Measurements from ENCODE around the gene PCYT1B.
"Not testable (repeated sequence)": the region's sequence is repeated elsewhere in the genome, so short reads cannot be mapped to it uniquely, and the experiment has no call there.

Gene PCYT1B

DNA sequence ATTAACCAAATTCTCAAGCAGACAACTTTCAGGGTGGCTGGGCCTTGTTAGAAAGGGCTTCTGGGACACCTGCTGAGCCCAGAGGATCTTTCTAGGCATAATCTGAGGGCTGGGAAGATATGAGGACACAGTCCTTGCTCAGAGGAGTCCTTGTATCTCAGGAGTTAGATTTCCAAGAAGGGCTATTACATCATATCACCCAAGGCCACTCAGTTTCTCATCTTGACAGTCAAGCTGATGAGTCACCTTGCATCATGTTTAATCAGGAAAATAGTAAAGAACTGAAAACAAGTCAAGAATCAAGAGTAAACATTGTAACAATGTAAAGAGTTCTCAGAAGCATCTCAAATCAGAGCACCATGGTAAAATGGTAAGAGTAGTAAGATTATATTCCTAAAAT is 4.0 kb downstream of the PCYT1B start:
- no peak for DNase-seq

DNA sequence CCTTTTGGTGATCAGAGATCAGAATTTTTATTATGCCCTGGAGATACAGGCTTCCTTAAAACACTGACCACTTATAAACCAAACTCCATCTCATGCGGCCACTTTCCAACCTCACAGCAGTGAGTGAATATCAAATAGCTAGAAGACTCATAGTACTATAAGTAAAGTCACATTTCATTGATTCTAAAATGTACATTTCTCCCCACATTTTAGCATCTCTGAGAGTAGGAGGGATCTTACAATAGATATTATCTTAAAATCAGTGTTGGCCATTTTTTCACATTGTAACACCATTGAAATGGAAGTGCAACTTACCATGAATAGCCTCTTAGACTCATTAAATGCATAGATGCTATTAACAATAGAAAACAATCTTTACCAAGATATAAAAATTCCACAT is 17.4 kb downstream of the PCYT1B start:
- no peak for DNase-seq

DNA sequence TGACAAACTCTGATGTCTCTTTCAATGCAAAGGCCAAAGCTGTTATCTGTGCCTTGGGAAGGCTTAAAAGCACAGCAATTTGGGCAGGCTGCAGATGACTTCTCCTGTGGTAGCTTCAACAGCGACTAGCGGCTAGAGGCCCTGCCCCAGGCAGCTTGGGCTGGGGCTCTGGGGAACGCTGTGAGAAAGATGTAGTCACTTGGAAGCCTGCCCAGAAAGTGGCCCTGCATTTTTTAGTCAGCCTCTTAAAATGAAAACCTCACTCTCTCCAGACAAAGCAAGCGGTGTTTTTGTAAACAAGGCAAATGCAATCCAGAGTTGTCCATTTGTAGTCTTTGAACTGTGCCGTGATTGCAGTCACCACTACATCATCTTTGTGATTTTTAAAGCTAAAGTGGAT is 27.5 kb downstream of the PCYT1B start:
- DNase-seq: no peak

DNA sequence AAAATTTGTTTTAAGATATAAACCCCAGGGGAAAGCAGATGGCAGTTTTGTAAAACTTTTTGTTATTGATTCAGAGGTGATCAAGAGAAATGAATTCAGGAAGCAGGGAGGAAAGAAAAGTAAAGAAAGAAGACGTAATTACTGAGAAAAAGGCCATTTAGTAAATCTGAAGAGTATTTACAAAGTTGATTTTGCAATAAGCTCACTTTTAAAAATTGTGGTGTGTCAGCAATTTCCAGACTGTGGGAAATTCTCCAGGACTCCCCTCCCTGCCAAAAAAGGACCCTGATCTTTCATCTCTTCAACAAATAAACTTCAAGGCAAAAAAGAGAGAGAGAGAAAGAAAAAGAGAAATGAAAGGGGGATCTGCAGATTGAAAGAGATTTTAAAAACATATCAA is 36.6 kb downstream of the PCYT1B start:
- DNase-seq: no peak

DNA sequence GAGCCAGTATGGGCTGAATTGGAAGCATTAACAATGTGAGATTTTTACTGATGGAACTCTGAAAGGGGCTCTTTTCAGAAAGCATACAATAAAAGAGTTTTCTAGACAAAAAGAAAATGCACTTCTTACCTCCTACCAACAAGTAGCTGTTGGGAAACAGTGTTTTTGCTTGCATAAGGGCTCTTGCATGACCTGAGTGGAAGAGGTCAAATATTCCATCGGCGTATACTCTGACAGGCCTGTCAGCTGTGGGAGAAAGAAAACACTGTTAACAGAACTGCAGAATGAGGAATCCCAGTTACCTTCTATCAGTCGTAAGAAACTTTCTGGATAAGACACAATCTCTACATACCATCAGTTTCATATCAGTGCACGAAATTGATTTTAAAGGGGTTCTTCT is 39.5 kb downstream of the PCYT1B start:
- no peak for DNase-seq

DNA sequence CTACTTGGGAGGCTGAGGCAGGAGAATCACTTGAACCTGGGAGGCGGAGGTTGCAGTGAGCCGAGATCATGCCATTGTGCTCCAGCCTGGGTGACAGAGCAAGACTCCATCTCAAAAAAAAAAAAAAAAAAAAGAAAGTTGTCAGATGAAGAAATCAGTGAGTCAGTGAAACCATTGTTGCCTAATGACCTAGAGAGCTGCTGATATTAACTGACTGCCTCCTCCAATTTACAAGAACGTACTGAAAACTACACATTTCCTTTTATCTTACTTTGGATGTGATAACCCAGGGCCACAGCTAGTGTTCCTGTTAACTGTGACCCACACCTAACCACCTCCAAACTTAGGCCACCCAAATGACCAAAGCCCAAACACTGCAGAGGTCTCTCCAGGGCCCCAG is 41.2 kb downstream of the PCYT1B start:
- DNase-seq: not testable (repeated sequence)

DNA sequence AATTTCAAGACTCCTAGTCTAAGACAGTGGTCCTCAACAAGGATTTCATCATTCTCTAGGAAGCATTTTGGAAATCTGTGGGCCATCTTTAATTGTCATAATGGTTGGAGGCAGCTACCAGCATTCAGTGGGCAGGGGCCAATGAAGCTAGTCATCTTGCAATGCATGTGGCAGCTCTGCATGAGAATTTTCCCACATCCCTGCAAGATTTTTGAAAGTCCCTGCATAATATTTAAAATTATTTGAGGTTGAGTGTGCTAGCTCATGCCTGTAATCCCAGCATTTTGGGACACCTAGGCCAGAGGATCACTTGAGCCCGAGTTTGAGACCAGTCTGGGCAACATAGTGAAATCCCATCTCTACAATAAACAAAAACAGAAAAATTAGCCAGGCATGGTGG is 44.0 kb downstream of the PCYT1B start:
- no peak for DNase-seq

DNA sequence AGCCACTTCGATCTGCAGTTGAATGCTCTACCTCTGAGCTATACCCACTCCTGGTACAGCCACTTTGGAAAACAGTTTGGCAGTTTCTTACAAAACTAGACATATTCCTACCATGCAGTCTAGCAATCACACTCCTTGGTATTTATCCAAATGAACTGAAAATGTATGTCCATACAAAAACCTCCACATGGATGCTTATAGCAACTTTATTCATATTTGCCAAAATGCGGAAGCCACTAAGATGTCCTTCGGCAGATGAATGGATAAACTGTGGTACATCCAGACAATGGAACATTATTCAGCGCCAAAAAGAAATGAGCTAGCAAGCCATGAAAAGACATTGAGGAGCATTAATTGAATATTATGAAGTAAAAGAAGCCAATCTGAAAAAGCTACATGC is 45.3 kb downstream of the PCYT1B start:
- DNase-seq: no peak

DNA sequence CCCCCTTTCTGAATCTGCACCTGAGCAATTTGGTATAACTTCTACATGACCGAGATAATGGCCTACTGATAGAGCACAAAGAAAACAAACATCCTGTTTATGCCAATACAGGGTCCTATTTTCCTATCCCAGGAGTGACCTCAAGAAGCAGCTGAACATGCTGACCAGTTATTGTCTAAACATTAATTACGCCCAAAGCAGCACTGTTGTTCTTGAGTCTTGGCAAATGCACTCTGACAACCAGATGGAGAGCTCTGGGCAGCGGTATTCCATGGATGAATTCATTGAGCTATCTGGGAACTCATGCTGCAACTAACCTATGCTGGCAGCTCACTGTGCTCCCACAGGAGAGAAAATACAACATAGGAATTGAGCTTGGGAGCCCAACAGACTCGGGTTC is 52.6 kb downstream of the PCYT1B start:
- no peak for DNase-seq

DNA sequence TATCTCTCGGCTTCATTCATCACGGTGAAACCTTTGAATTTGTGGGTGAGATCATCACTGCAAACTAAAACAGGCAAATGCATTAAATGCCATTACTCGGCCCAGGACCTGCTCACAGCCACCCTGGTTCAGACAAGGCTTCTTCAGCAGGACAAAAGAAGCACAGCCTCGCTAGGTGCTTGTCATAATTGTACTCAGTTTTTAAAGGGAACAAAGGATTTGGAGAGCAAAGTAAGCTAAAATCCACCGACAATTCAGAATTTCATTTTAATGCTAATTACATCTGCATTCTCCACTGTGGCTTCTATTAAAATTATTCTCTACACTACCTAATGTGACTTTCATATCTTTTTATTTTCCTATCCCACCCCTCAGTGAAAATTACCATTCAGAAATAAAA is 57.0 kb downstream of the PCYT1B start:
- DNase-seq: no peak

DNA sequence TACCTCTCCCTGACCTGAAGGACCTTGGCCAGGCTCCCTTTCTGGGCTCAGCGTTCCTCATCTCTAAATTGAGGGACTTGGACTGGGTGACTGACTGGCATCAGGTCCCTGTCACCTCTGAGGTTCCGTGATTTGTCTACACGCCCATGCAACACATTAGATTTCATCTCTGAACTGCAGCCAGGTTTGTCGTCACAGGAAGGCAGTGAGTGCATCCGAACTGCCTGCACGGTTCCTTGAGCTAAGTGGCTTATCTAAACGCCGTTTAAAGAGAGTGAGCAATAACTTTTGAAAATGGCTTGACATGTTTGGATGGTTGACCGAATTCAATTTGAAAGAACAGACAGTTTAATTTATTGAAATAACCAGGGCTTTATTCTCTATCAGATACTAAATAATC is 70.1 kb downstream of the PCYT1B start:
- no peak for DNase-seq

DNA sequence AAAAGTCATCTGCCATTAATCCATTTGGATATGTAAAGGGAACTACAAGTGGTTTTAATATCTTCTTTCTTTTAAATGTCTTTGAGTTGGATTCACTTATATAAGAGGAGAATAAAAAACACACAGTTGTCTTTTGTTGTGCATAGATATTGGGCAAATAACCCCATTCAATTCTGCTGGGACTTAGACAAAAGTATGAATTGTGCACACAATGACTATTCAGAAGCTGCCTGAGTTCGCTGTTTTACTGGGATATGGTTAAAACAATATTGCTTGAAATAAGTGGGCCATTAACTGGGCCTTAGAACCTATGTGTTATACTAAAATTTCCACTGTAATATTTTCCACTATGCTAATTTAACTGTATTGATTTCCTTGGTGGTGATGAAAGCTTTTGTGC is 71.7 kb downstream of the PCYT1B start:
- no peak for DNase-seq

DNA sequence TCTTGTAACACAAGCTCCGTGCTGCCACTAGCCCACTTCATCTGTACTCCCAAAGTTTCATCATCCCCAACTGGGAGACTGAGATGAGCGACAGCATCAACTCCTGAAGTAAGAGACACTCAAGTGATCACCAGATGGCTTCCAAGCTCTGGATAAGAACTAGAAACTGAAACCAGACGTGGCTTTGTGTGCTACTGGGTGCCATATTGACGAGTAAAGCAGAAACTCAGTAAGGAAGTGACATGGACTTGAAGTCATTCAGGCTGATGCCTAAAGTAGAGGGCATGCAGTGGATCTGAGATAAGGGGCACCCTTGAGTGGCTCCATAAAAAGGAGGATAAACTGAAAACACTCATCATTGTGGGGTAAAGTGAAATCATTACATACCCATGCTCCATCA is 72.4 kb downstream of the PCYT1B start:
- DNase-seq: no peak

DNA sequence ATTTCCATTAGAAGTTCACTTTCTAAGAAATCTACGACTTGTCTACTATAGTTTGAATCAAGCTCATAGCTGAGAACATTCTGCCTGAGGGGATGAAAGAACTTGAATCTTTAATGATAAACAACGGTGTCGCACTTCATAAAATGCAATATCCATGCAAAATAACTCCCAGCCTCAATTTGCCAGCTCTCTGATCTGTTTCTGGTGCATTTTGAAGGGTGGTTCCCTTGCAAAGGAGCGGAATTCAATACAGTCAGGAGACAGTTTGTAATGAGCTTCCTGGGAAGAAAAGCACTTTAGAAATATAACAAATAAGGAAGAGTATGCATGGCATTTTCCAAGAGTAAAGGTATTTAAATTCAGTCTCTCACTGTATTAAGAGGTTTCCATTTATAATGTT is 80.0 kb downstream of the PCYT1B start:
- no peak for DNase-seq

DNA sequence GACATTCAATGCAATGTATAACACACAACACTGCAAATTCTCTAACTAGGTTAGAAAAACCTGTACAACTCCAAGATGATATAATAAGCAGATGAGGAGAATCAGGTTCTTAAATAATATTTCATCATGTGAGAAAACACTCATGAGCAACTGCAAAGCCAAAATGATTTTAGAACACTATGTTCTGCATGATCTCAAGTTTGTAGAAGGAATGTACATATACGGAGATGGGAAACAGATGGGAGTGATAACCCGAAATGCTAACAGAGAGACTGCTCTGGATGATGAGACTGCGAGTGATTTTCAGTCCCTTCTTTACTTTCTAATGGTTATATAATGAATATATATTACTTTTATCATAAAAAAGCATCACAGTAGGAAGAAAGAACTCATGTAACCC is 80.9 kb downstream of the PCYT1B start:
- DNase-seq: no peak

DNA sequence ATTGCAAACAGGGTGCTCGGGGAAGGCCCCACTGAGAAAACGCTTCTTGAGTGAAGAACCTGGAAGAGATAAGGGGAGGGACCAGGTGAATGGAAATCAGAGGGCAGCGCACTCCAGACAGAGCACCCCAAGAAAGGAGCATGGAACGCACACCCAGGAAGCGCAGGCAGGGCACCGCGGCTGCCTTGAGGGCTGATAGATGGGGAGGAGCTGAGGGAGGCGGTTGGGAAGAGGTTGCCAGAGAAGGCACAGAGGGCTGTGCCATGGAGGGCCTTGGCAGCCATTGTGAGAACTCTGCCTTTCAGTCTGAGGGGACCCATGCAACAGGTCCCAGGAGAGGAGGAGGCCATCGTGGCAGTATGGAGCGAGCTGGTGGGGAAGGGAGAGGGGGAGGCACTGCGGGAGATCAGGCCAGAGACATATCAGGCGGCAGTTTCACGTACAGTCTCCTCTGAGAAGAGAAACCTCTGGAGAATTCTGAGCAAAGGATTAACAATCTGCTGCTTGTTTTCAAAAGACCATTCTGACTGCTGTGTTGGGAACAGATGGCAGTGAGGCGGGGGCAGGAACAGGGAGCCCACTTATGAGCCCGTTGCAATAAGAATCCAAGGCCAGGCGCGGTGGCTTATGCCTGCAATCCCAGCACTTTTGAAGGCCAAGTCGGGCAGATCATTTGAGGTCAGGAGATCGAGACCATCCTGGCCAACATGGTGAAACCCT is 83.7 kb downstream of the PCYT1B start:
- no peak for DNase-seq

DNA sequence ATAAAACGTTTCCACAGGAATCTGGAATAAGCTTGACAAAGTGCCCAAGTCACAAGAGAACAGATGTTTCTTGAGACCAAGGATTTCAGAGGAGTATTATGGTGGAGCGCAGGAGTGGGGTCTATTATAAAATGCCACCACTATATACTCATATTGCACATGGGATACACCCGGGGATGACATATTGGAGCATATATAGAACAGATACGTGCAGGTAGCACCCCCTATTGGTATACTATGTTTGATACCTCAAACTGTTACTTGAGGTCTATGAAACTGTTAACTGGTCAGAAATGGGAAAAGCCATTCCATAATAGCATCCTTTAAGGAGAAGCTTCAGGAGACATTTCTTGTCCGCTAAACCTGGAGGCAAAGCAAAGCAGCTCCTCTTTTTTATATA is 86.0 kb downstream of the PCYT1B start:
- no peak for DNase-seq

DNA sequence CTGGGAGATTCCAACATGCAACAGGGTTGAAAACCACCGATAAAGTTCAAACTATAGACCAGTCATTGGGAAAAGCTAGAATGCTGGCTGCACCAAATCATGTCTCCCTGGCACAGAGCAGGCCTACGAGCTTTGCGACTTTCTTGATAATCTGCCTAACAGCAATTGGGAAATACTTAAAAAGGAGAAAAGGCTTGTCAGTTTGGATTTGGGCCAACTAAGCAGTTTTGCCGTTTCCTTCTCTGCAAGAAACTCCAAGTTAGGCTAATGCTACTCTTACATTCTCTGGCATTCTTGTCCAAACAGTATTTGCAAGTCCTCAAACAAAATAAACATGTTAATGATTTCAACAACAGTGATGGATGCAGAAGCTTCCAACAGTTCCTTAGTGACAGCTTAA is 94.1 kb downstream of the PCYT1B start:
- no peak for DNase-seq

DNA sequence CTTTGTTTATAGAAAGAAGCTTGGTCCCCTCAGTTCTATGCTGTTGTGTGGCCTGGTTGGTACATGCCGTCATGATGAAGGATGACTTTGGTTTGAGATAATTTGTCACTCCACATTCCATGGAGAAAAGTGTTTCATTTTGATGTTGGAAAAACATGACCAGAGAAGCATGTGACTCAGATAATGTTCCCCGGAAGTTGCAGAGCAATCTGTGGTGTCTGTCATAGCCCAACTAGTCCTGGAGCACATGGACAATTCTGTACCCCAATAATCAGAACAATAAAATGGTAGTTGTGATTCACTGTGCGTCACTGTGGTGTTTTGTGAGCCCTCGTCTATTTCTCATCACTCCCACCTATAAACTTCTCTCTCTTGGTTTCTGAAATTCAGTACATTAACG is 97.0 kb downstream of the PCYT1B start:
- DNase-seq: no peak

DNA sequence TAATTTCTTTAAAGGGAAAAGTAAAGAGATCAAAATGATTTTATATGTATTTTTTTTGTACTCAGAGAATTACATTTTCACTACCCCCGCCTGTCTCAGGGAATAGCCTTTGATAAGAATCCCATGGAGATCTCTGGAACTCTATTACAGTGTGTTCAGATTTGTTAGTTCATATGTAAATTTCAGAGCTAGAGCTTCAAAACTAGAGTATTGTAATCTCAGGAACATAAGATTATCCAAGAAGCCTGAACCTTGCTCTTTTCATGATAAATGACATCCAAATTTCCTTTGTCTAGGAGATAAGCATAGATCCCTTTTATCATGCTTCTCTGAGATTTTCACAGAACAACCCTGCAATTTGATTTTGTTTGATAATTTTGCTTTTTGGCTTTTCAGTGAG is 99.2 kb downstream of the PCYT1B start:
- no peak for DNase-seq

DNA sequence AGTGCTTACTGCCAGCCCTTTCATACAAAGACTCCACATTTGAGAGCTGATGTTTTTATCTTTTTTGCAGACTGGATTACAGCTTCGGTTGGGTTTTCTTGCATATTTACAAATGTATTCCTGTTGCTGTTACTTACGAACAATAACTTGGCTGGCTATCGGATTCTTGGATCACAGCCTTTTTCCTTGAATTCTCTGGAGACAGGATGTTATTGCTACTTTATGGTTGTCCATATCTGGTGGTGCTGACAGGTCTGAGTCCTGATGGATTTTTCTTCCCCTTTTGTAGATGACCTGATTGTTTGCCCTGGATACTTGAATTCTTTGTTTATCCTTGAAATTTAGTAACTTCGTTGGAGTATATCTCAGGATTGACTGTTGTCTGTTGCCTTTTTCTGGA is 104.4 kb downstream of the PCYT1B start:
- no peak for DNase-seq

DNA sequence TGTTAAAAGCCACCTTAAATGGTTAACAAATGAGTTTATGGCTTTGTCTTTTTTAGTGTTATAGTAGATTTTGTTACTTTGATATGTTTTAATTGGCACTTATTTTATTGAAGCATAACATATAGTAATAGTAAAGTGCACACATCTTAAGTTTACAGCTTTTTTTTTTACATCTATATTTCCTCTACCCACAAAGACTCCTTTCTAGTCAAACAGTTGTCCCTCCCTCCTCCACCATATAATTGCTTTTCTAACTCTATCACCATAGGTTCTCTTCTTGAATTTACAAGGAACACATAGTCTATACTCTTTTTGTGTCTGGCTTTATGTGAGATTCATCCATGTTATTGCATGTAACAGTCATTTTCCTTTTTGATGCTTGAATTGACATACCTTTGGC is 110.6 kb downstream of the PCYT1B start:
- DNase-seq: no peak

DNA sequence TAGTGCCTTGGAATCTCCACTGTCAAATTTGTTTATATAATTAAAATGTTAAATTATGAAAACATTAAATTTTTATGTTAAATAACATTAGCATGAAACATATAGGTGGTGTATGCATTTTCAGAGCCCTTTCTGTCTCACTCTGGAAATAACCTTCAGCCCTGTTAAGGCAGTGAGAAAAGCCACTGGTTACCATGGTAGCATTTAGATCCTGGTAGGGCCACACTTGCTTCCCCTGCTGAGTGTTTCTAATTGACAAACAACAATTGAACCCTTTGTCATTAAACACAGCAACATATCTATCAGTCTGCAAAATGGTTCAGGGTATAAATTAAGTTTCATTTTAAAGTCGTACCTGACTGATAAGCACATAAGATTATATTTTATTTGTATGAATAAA is 118.5 kb downstream of the PCYT1B start:
- DNase-seq: no peak

DNA sequence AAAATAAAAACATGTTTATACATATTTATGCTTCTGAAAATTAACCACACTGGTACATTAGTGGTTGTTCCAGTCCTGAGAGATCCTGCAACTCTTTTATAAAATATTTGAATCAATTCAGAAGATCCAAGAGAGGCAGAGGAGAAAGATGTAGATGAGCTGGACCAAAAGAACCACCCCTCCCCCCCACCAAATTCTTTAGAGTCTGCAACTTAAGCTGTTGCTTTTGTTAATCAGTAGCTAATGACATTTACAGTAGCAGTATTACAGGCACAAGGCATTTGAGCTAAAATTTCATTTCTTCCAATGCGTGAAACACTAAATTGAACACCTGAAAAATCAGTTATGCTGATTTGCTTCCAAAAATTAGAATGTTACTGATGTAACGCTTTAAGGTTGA is 120.5 kb downstream of the PCYT1B start:
- no peak for DNase-seq

DNA sequence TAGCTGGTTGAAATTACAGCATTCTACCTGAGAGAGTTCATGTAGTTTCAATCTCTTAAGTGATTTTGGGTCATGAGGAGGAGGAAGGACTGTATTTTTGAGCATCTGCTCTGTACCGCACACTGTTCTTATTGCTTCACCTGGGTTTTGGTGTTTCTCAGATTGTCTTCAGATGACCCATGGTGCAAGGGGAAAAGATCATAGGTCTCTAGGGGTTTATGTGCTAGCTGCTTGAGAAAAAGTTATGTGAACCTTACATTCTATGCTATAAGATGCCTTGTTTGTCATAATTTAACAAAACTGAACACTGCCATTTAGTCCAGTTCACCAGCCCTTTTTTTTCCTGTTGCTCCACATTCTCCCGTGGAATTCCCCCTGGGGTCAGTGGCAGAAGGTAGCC is 121.7 kb downstream of the PCYT1B start:
- DNase-seq: no peak

DNA sequence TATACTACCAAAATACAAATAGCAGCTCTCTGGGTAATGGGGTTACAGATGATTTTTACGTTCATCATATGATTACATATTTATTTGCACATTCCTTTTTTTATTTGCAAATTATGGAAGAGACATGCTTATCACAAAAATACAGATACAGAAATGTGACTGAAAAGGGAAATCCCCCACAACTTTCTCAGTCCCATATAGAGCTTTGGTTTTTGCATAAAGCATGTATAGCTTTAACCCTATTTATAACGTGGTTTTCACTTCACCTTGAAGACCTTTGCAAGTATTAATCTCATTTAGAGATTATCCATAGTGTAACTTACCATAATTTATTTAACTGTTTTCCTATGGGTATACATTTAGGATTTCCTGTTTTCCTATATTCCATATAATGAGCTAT is 126.7 kb downstream of the PCYT1B start:
- DNase-seq: no peak

Measured in activated effector memory CD4-positive, alpha-beta T cell treated with anti-CD3 and anti-CD28 coated beads, Interleukin-2, amount 50 U/mL, for 16 hours (primary cell).